Right hindlimb (tissue), 1 donor: ENCODE data around the gene FRMD1.

Experiments
- DNase-seq: peaks from one replicate; pipeline ENCODE4 v3.0.0-alpha.2; 2018

The FRMD1 gene

GRCh38 chr6:168039849-168040248, 39.2 kb downstream of the FRMD1 start:
- DNase-seq, result no peak

- no peak for DNase-seq
These were observed 39.7 kb downstream of the FRMD1 start for GRCh38 chr6:168039301-168039700.

- no peak for DNase-seq
These were observed 40.4 kb downstream of the FRMD1 start for GRCh38 chr6:168038576-168039140.

GRCh38 chr6:168037856-168038255, 41.2 kb downstream of the FRMD1 start:
- DNase-seq, result no peak

- DNase-seq, result no peak
These were observed 41.8 kb downstream of the FRMD1 start for GRCh38 chr6:168037242-168037641.

- no peak for DNase-seq
These were observed 43.1 kb downstream of the FRMD1 start for GRCh38 chr6:168035661-168036545.

GRCh38 chr6:168035098-168035660, 43.8 kb downstream of the FRMD1 start:
- peak; percentile 86 for DNase-seq

- DNase-seq, result no peak
These were observed 44.5 kb downstream of the FRMD1 start for GRCh38 chr6:168034537-168034936.

- DNase-seq, result no peak
These were observed 45.2 kb downstream of the FRMD1 start for GRCh38 chr6:168033791-168034190.

- no peak for DNase-seq
These were observed 46.8 kb downstream of the FRMD1 start for GRCh38 chr6:168032005-168032760.

- peak; percentile 82 for DNase-seq
These were observed 47.5 kb downstream of the FRMD1 start for GRCh38 chr6:168031411-168031971.

- no peak for DNase-seq
These were observed 48.1 kb downstream of the FRMD1 start for GRCh38 chr6:168030908-168031307.

- no peak for DNase-seq
These were observed 48.7 kb downstream of the FRMD1 start for GRCh38 chr6:168030218-168030746.

GRCh38 chr6:168029459-168030217, 49.4 kb downstream of the FRMD1 start:
- DNase-seq, result no peak

- DNase-seq, result no peak
These were observed 50.8 kb downstream of the FRMD1 start for GRCh38 chr6:168028181-168028580.

GRCh38 chr6:168027521-168027920, 51.5 kb downstream of the FRMD1 start:
- DNase-seq, result no peak

GRCh38 chr6:168026925-168027324, 52.1 kb downstream of the FRMD1 start:
- no peak for DNase-seq

GRCh38 chr6:168025831-168026710, 52.9 kb downstream of the FRMD1 start:
- DNase-seq, result no peak

GRCh38 chr6:168024951-168025510, 54.0 kb downstream of the FRMD1 start:
- no peak for DNase-seq

GRCh38 chr6:168022488-168023321, 56.3 kb downstream of the FRMD1 start:
- no peak for DNase-seq
